Measurements from ENCODE around the gene PTPRE. TPM values are rescaled to one million over a fixed set of nuclear protein-coding genes. Genes with fewer than 3 reads are reported as not detected.

PTPRE gene
- total and polyA plus RNA-seq, 2 of the 4 experiments (the other 2 are of a cell fraction), result 0.34 to 0.54 TPM

GRCh38 chr10:127992376-127992775 is 85.5 kb downstream of the PTPRE start:
- no peak overlapping the region for H3K23ac ChIP-seq (ENCODE audit: low read depth, low read length)
- no peak overlapping the region for H3K27ac ChIP-seq (ENCODE audit: insufficient read depth, low read length)
- H3K4ac ChIP-seq (ENCODE audit: low read depth, low read length), result no peak overlapping the region
- H3K9me1 ChIP-seq (ENCODE audit: insufficient read depth, low read length), result no peaks in the 10 kb centered on the region
- intact Hi-C loops (cut with micrococcal nuclease) (no loop called here), in situ Hi-C loops (cut with MboI; ENCODE audit: low sequenced_read_pairs) (no loop called here), dilution Hi-C loops (cut with HindIII; ENCODE audit: low sequenced_read_pairs, unreplicated experiment) (no loop called here)
- no peaks in the 10 kb centered on the region for H4K20me1 ChIP-seq (ENCODE audit: insufficient read depth, low read length)
- H3K4me3 ChIP-seq (ENCODE audit: insufficient read depth, low read depth, low read length), result no peak overlapping the region
- H2AK9ac ChIP-seq (replicated peaks; ENCODE audit: low read depth, low read length, poor library complexity), result no peak overlapping the region
- CTCF ChIA-PET, result no interaction called here
- no peak overlapping the region for H3K14ac ChIP-seq (replicated peaks; ENCODE audit: low read depth, low read length)
- no peak overlapping the region for H2BK15ac ChIP-seq (ENCODE audit: low read depth, low read length)
- ATAC-seq (ENCODE audit: low read depth) (no peak), DNase-seq (no peak)
- no peak overlapping the region for H2BK120ac ChIP-seq (ENCODE audit: low read depth, low read length)
- H3K9me3 ChIP-seq (ENCODE audit: control insufficient read depth, insufficient read depth, low read length), result no peaks in the 10 kb centered on the region
- H3K27me3 ChIP-seq (ENCODE audit: control insufficient read depth, insufficient read depth, low read length), result no peaks in the 10 kb centered on the region
- H3K18ac ChIP-seq (ENCODE audit: low read depth, low read length), result no peak overlapping the region
- H4K8ac ChIP-seq (ENCODE audit: low read depth in 2 of 2, low read length in 2 of 2), result no peak overlapping the region; a peak in 1 of 4 replicates
- H2AK5ac ChIP-seq (ENCODE audit: low read depth, low read length), result no peak overlapping the region
- TF ChIP-seq NFE2L2 (IDR thresholded peaks at IDR 0.05; ENCODE audit: low read depth, low read length) (no peak), POLR2A (IDR thresholded peaks at IDR 0.05; ENCODE audit: low read depth, low read length) (no peak), MXI1 (IDR thresholded peaks at IDR 0.05; ENCODE audit: borderline replicate concordance, low read depth, low read length) (no peak), CEBPB (IDR thresholded peaks at IDR 0.05; ENCODE audit: low read depth, low read length) (no peak), BHLHE40 (IDR thresholded peaks at IDR 0.05; ENCODE audit: low read depth, low read length) (no peak), RAD21 (IDR thresholded peaks at IDR 0.05; ENCODE audit: low read length) (no peak), CHD1 (IDR thresholded peaks at IDR 0.05; ENCODE audit: low read depth, low read length) (no peak), RFX5 (IDR thresholded peaks at IDR 0.05; ENCODE audit: low read depth, low read length) (no peak), CTCF (conservative IDR thresholded peaks at IDR 0.05; ENCODE audit: low read depth, low read length) (no peak), ELK1 (IDR thresholded peaks at IDR 0.05; ENCODE audit: borderline replicate concordance, low read depth, low read length) (no peak), FOS (IDR thresholded peaks at IDR 0.05; ENCODE audit: low read depth, low read length) (no peak), SMC3 (IDR thresholded peaks at IDR 0.05; ENCODE audit: low read depth, low read length) (no peak), MAZ (IDR thresholded peaks at IDR 0.05; ENCODE audit: borderline replicate concordance, low read depth, low read length) (no peak)
- no peaks in the 10 kb centered on the region for H3K36me3 ChIP-seq (ENCODE audit: control insufficient read depth, insufficient read depth, low read length)
- H2AFZ ChIP-seq (replicated peaks; ENCODE audit: low read length, poor library complexity), result no peak overlapping the region
- H3K9ac ChIP-seq (ENCODE audit: low read depth, low read length), result no peak overlapping the region
- H2BK5ac ChIP-seq (ENCODE audit: low read depth, low read length, poor library complexity, severe bottlenecking), result no peak overlapping the region
- no peak overlapping the region for H3K4me2 ChIP-seq (ENCODE audit: low read depth, low read length)
- no peak overlapping the region for H2BK20ac ChIP-seq (ENCODE audit: low read depth, low read length)
- no TSS peak for BruUV-seq (replicated peaks)
- no CpG with 5 or more reads among the region's 8 CpGs for WGBS, 2 experiments (ENCODE audit: extremely low coverage in 2 of 2, insufficient read length in 1 of 2)
- H4K91ac ChIP-seq (ENCODE audit: insufficient read depth, low read depth, low read length), result no peak overlapping the region
- POLR2A ChIA-PET (ENCODE audit: unreplicated experiment), result no interaction called here
- no peak overlapping the region for H4K5ac ChIP-seq (ENCODE audit: low read depth, low read length)
- peaks cover 4% of the 10 kb centered on the region for H3K4me1 ChIP-seq (ENCODE audit: control insufficient read depth, insufficient read depth, low read length)
- no peaks in the 10 kb centered on the region for H3K79me1 ChIP-seq (ENCODE audit: low read depth in 1 of 2, low read length in 2 of 2)
- no peak overlapping the region for H3K56ac ChIP-seq (ENCODE audit: extremely low read depth, insufficient read depth, low read length)
